Transverse colon (tissue), 4 donors: ENCODE data around the gene ZNF248. TPM values are rescaled to one million over a fixed set of nuclear protein-coding genes. Genes with fewer than 3 reads are reported as not detected.

ENCODE experiments used
- DNase-seq: peaks from one replicate; pipeline ENCODE4 v3.0.0-alpha.2; 2019
- H3K27ac ChIP-seq, 4 donors: fragments of 200-600 bp; sonication (generic); 2 replicates each; pipeline ENCODE4 v1.5.1; 2016 to 2018; ENCODE audit warnings: inconsistent platforms in 4 of 4
- H3K27me3 ChIP-seq: fragments of 200-600 bp; sonication (generic); 2 replicates; pipeline ENCODE4 v1.5.1; 2017; ENCODE audit warnings: inconsistent platforms
- H3K36me3 ChIP-seq, 4 donors: fragments of 200-600 bp; sonication (generic); 2 replicates each; pipeline ENCODE4 v1.5.1; 2017 to 2019; ENCODE audit warnings: inconsistent platforms in 4 of 4
- H3K4me1 ChIP-seq, 4 donors: fragments of 200-600 bp; sonication (generic); 2 replicates each; pipeline ENCODE4 v1.5.1; 2017 to 2020; ENCODE audit warnings: inconsistent platforms in 4 of 4
- H3K4me3 ChIP-seq, 4 donors: fragments of 200-600 bp; sonication (generic); 1 replicate in 1 of 4; 2 replicates in 3 of 4; pipeline versions ENCODE4 v1.5.1 to v1.6.1; 2017 to 2019; ENCODE audit warnings: inconsistent platforms in 4 of 4
- H3K9me3 ChIP-seq, 2 donors: fragments of 200-600 bp; sonication (generic); 2 replicates each; pipeline ENCODE4 v1.5.1; 2017 to 2019; ENCODE audit warnings: inconsistent platforms in 2 of 2
- EP300 ChIP-seq: sonication (generic); formaldehyde crosslinking; IDR thresholded peaks from one replicate; pipeline ENCODE4 v1.6.1; 2017; ENCODE audit warnings: antibody characterized with exemption, low read depth
- POLR2A ChIP-seq: fragments of 450-650 bp; IDR thresholded peaks from one replicate; pipeline ENCODE4 v1.6.1; 2016; ENCODE audit warnings: antibody characterized with exemption, mild to moderate bottlenecking, moderate library complexity
- POLR2AphosphoS5 ChIP-seq, 3 donors: sonication (generic); formaldehyde crosslinking; IDR thresholded peaks; one replicate each; pipeline ENCODE4 v1.6.1; 2016; ENCODE audit warnings: antibody characterized with exemption in 3 of 3
- WGBS, 2 donors: methylation state at CpG; one replicate each; pipeline ENCODE4 v1.1.5; 2018; ENCODE audit warnings: low coverage in 1 of 2; 5-methylcytosine and 5-hydroxymethylcytosine counted together
- in situ Hi-C, 4 donors: fragments of 200-750 bp; cut with MboI; loops; one replicate each; pipeline versions ENCODE4 v1.15.0 to v1.15.1; 2017; ENCODE audit warnings: low sequenced_read_pairs in 3 of 4, low pct_ligation_motif_present in 1 of 4, low pct_unique_long_range_greater_than_20kb in 1 of 4
- intact Hi-C: fragments of 100-400 bp; cut with DNase I; formaldehyde crosslinking; loops from one replicate; pipeline ENCODE4 v1.15.1; 2023; ENCODE audit warnings: low total_unique reads
- total RNA-seq, 4 donors: library from RNA; depleted of rRNA; stranded (reverse); fragments of >200 nt; gene quantifications; one replicate each; pipeline ENCODE4 v1.1.0, GENCODE V29; 2016
- TF ChIP-seq, protein P1 (sequence below), 5 experiments: fragments of 200-600 bp in 3 of 5; fragments of 450-650 bp in 2 of 5; sonication (generic) in 3 of 5; IDR thresholded peaks; 1 replicate in 2 of 5; 2 replicates in 3 of 5; pipeline ENCODE4 v1.5.1; 2016 to 2017; ENCODE audit warnings: antibody characterized with exemption in 5 of 5, inconsistent platforms in 3 of 5, mild to moderate bottlenecking in 2 of 5, moderate library complexity in 1 of 5

Gene ZNF248
- total RNA-seq, 4 donors from 2014 or later = 13.8 to 24.7 (median 19.1) TPM

DNA sequence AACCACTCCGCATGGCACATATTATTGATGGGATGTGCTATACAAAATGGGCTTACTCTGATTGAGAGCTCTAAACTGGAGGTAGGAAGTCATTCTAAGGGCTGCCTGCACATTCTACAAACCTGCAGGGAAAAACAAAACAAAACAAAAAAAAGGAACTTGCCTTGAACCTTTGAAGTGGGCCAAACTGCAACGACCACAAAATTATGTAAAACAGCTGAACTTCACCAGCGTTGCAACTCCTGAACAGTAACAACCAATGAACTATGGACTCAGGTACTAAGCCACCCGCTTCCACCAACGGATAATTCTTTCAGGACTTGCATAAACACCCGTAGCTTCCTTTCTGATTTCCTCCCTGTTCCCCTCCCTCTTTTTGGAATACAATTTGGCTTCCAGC is 80.4 kb downstream of the ZNF248 start:
- DNase-seq = no peak
- intact Hi-C loops = no loop called here
- H3K36me3 ChIP-seq = no peaks in the 10 kb centered on the region
- in situ Hi-C loops = no loop called here
- TF ChIP-seq POLR2A (no peak), EP300 (no peak), POLR2AphosphoS5 (IDR thresholded peaks at IDR 0.05) (no peak)
- TF ChIP-seq, protein P1, sequence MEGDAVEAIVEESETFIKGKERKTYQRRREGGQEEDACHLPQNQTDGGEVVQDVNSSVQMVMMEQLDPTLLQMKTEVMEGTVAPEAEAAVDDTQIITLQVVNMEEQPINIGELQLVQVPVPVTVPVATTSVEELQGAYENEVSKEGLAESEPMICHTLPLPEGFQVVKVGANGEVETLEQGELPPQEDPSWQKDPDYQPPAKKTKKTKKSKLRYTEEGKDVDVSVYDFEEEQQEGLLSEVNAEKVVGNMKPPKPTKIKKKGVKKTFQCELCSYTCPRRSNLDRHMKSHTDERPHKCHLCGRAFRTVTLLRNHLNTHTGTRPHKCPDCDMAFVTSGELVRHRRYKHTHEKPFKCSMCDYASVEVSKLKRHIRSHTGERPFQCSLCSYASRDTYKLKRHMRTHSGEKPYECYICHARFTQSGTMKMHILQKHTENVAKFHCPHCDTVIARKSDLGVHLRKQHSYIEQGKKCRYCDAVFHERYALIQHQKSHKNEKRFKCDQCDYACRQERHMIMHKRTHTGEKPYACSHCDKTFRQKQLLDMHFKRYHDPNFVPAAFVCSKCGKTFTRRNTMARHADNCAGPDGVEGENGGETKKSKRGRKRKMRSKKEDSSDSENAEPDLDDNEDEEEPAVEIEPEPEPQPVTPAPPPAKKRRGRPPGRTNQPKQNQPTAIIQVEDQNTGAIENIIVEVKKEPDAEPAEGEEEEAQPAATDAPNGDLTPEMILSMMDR (IDR thresholded peaks at IDR 0.05) = no peak
- H3K4me1 ChIP-seq = no peaks in the 10 kb centered on the region
- H3K27ac ChIP-seq = no peak overlapping the region
- H3K4me3 ChIP-seq = no peak overlapping the region
- no peaks in the 10 kb centered on the region for H3K27me3 ChIP-seq
- 78 to 90% methylated on average over 5 to 6 of the region's 6 CpGs for WGBS, 2 donors
- H3K9me3 ChIP-seq = peaks cover 0 to 9% of the 10 kb centered on the region in 2 donors

DNA sequence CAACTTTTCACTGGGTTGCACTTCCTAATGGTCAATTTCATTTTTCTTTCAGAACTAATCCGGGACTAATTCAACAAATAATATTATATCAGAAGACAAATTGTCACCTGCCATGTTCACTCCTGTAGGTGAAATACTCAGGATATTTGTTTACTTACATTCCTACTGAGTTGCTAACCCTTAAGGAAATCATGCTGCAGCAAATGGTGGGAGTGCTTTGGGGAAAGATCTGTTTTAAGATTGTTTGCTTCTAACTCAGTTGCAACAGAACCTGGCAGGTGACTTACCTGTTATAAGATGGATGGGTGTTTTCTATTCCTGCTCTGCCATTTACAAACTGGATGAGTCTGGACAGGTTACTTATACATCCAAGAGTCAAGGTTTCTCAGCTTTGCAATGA is 81.8 kb downstream of the ZNF248 start:
- Histone ChIP-seq H3K4me3 (no peak overlapping the region), H3K27me3 (no peaks in the 10 kb centered on the region), H3K4me1 (no peaks in the 10 kb centered on the region), H3K36me3 (no peaks in the 10 kb centered on the region), H3K27ac (no peak overlapping the region), H3K9me3 (peaks cover 0 to 3% of the 10 kb centered on the region in 2 donors)
- TF ChIP-seq POLR2AphosphoS5 (IDR thresholded peaks at IDR 0.05) = no peak
- TF ChIP-seq, protein P1 (IDR thresholded peaks at IDR 0.05) = no peak
- TF ChIP-seq EP300 = no peak
- no peak for TF ChIP-seq POLR2A
- intact Hi-C loops (no loop called here), in situ Hi-C loops (no loop called here)
- DNase-seq = no peak
- 88 to 91% methylated on average over 1 of the region's 1 CpG for WGBS, 2 donors

DNA sequence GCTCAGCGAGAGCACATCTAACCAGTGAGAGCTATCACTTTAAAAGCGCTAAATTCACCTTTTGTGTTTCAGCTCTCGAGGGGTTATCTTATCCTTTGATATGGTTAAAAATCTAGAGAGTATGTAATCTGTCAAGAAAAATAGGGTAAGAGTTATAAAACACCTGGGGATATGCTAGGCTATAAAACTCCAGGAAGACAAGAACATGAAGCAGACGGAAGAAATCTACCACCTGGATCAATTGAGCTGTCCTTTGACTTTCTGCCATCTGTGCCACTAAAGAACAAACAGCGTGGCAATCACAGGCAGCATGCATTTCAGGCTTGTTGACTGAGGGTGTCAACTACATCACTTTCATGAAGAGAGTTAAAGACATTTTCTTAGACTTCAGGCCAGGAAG is 83.1 kb downstream of the ZNF248 start:
- in situ Hi-C loops = no loop called here
- 39 to 42% methylated on average over 5 of the region's 5 CpGs for WGBS, 2 donors

DNA sequence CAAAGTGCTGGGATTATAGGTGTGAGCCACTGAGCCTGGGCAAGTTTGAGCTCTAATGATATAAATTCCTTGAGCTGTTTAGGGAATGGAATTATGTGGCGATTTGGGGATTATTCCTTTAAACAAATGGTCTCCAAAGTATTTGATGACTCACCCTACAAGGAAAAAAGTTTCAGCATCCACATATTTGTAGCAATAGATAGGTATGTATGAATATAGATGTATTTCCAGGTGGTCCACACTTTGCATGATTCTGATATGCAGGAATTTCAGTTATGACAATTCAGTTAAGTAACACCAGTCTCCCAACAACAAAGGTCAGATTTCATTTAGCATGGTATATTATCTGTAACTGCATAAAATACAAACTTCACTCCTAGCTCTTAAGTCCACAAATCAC is 92.2 kb downstream of the ZNF248 start:
- Histone ChIP-seq H3K9me3 (peaks cover 9 to 16% of the 10 kb centered on the region in 2 donors), H3K27me3 (no peaks in the 10 kb centered on the region), H3K36me3 (no peaks in the 10 kb centered on the region), H3K27ac (no peak overlapping the region), H3K4me3 (no peak overlapping the region), H3K4me1 (no peaks in the 10 kb centered on the region)
- in situ Hi-C loops = no loop called here
- intact Hi-C loops = no loop called here
- 67 to 83% methylated on average over 1 of the region's 1 CpG for WGBS, 2 donors
- DNase-seq = no peak
- TF ChIP-seq EP300 = no peak
- TF ChIP-seq, protein P1 (IDR thresholded peaks at IDR 0.05) = no peak
- no peak for TF ChIP-seq POLR2A
- no peak for TF ChIP-seq POLR2AphosphoS5 (IDR thresholded peaks at IDR 0.05)

More for the DNA sequence above, 83.1 kb downstream of the ZNF248 start:
- H3K27me3 ChIP-seq = no peaks in the 10 kb centered on the region
- no peaks in the 10 kb centered on the region for H3K9me3 ChIP-seq
- no peaks in the 10 kb centered on the region for H3K36me3 ChIP-seq
- no peak for TF ChIP-seq EP300
- no peak for TF ChIP-seq POLR2A
- TF ChIP-seq, protein P1 (IDR thresholded peaks at IDR 0.05) = no peak
- TF ChIP-seq POLR2AphosphoS5 (IDR thresholded peaks at IDR 0.05) = no peak
- no peak overlapping the region for H3K27ac ChIP-seq
- intact Hi-C loops = no loop called here
- no peak overlapping the region for H3K4me3 ChIP-seq
- H3K4me1 ChIP-seq = no peaks in the 10 kb centered on the region
- no peak for DNase-seq
